Left cardiac atrium (tissue), 4 donors: ENCODE results near the gene FAM3C. TPM values are rescaled to one million over a fixed set of nuclear protein-coding genes. Genes with fewer than 3 reads are reported as not detected.
"Not testable (repeated sequence)": the region's sequence is repeated elsewhere in the genome, so short reads cannot be mapped to it uniquely, and the experiment has no call there.

ENCODE experiments used
- ATAC-seq, 2 donors: fragments of 200-7000 bp; cut with Tn5 transposase; one replicate each; pipeline ENCODE4 v1.9.1; 2020; ENCODE audit warnings: mild to moderate bottlenecking in 2 of 2, moderate library complexity in 2 of 2
- DNase-seq: peaks from one replicate; pipeline ENCODE4 v3.0.0-alpha.2; 2020
- intact Hi-C, 2 donors: fragments of 100-400 bp; cut with DNase I; formaldehyde crosslinking; loops; one replicate each; pipeline versions ENCODE4 v1.14.1 to v1.15.1; 2022 to 2023
- total RNA-seq, 2 donors: library from RNA; stranded (reverse); fragmentation: NEBNext Ultra II Directional; extraction: Animal tissue kit (Norgen Biotek cat#: 25700); gene quantifications; one replicate each; pipeline ENCODE4 v1.2.1, GENCODE V29; 2021
- donor health status: DM: no; HTN: yes; CAD: no.
- donor health status: DM: no; HTN: yes; CAD: no; lungs with severe emphysema.
- donor health status: DM: yes; HTN: yes; CAD: no.
- donor health status: Dilated cardiomyopathy.

The FAM3C gene
- total RNA-seq, 2 donors from 2014 or later = 47.5 to 68.4 TPM

DNA sequence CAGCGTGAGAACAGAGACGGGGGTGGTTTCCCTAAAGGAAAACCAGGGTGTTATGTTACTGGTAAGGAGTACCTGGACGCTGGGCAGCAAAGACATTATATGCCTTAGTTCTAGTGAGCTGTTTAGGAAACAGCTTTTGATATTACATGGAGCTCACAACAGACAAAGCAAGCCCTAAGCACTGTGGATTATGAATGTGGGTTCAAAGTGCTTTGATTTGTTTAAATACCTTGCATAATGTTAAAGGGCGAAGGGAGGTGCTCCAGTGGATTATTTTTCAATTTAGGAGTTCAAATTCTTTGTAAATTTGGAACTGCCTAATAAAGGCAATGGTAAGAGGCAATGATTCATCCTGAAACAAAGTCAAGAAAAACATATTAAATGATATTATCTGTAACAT, 53.5 kb downstream of the FAM3C start:
- intact Hi-C loops = no loop called here
- ATAC-seq (no peak), DNase-seq (no peak)

GRCh38 chr7:121341933-121342332, 54.2 kb downstream of the FAM3C start:
- DNase-seq (no peak), ATAC-seq (no peak)
- intact Hi-C loops = no loop called here

- no peak for DNase-seq
- ATAC-seq = no peak
- intact Hi-C loops = no loop called here
Measured at GRCh38 chr7:121339082-121339481, 57.0 kb downstream of the FAM3C start.

- ATAC-seq (no peak), DNase-seq (no peak)
- intact Hi-C loops = no loop called here
Measured at GRCh38 chr7:121337398-121337797, 58.7 kb downstream of the FAM3C start.

- no peak for ATAC-seq
- no peak for DNase-seq
- intact Hi-C loops = no loop called here
Measured at GRCh38 chr7:121336579-121336978, 59.5 kb downstream of the FAM3C start.

- intact Hi-C loops = no loop called here
- DNase-seq = no peak
- no peak for ATAC-seq
Measured at GRCh38 chr7:121334875-121335648, 61.0 kb downstream of the FAM3C start.

DNA sequence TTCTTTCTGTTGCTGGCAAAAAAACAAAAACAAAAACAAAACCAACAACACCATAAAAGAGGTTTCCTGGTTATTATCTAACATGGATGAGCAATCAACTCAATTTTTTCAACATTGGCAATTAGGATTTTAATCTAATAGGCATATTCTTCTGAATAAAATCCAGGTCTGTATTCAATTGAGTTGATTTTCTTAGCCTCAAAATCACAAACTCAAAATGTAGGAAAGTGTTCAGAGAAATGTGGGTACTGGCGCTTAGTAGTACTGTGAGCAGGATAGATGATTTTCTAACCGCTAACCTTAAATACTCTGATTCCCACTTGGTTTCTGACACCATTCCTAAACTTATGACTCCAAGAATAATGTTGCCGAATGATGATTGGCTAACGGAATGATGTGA, 61.7 kb downstream of the FAM3C start:
- ATAC-seq (no peak), DNase-seq (no peak)
- intact Hi-C loops = no loop called here

GRCh38 chr7:121331574-121331973, 64.5 kb downstream of the FAM3C start:
- ATAC-seq (no peak), DNase-seq (no peak)
- intact Hi-C loops = no loop called here

DNA sequence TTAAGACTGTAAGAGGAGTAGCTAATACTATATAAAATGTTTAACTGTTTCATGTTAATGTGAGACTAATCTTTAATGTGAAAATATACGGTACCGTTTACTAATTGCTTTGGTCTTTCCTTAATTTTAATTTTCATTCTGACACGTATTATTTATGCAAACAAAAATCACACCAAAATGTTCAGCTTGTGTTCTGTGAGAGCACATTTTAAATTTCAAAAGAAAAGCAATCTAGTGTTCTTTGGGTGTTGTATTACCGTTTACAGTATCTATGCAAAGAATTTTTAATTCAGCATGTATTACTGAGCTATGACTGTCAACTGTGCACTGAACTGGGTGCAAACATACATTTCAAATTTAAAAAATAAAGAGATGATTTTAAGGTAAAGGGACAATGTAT, 65.1 kb downstream of the FAM3C start:
- no peak for ATAC-seq

DNA sequence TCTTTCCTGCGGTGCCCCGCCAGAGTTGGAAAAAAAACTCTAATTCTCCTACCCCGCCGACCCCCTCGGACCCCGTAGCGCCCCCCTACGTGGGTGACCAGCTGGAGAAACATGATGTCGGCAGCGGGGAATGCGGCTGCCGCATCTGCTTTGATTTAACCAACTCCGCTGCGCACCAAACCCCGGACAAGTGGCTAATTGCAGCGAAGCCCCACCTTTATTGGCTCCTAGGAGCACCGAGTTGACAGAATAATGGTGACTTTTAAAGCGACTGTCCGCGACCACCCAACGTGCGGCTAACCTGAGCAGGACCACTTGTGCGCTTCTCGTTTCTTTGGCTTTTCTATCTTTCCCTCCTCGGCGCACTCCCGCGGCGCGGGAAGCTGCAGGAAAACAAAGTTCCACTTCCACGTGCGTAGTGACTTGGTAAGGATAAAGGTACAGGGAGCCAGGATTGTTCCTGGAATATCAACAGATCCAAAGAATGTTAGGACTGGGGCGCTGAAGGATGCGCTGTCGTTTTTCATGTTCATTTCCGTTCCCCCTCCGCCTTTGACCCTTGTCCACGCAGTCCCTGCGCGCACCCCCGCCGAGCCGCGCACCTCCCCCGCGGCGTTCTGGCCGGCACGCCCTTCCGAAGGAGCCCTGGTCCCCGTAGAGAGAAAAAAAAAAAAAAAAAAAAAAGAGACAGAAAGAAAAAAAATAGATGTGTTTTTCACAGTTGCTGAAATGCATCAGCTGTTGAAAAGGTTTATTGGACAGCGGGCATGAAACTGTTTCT, 65.9 kb downstream of the FAM3C start:
- DNase-seq (no peak), ATAC-seq (peak; percentile 14 to 25)
- intact Hi-C loops = no loop called here

More for the DNA sequence above, 65.1 kb downstream of the FAM3C start:
- intact Hi-C loops = no loop called here
- DNase-seq = no peak

DNA sequence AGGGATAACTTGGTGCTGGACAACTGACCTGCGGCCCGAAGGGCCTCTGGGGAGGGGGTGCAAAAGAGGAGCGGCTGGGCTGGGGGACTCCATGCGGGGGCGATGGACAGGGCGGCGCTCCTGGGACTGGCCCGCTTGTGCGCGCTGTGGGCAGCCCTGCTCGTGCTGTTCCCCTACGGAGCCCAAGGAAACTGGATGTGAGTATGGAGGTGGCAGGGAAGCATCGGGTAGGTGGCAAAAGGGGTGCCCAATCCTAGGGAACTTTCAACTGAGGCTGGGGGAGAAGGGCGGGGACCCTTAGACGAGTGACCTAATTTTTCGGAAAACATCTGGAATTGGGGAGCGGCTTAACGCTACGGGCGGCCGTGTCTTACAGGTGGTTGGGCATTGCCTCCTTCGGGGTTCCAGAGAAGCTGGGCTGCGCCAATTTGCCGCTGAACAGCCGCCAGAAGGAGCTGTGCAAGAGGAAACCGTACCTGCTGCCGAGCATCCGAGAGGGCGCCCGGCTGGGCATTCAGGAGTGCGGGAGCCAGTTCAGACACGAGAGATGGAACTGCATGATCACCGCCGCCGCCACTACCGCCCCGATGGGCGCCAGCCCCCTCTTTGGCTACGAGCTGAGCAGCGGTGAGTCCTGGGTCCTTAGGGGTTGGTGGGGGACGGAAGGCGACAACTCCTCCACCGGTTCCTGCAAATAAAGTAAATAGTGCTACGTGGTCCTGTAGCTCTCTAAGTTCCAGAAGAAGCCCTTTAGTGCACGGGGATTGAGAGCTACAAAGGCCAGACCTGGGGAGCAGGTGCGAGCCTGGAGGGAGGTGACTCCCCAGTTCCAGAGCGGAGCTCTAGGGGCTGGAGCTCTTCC, 66.7 kb downstream of the FAM3C start:
- intact Hi-C loops = no loop called here
- peak; percentile 23 for DNase-seq
- ATAC-seq = peak; percentile 41 to 48

GRCh38 chr7:121328508-121329190, 67.5 kb downstream of the FAM3C start, which contains the start of gene WNT16:
TSS of gene WNT16 (plus strand) at chr7:121329000. CDS start at chr7:121329293, 293 bp downstream.
- ATAC-seq (peak; percentile 23 to 52), DNase-seq (no peak)
- intact Hi-C loops = no loop called here

DNA sequence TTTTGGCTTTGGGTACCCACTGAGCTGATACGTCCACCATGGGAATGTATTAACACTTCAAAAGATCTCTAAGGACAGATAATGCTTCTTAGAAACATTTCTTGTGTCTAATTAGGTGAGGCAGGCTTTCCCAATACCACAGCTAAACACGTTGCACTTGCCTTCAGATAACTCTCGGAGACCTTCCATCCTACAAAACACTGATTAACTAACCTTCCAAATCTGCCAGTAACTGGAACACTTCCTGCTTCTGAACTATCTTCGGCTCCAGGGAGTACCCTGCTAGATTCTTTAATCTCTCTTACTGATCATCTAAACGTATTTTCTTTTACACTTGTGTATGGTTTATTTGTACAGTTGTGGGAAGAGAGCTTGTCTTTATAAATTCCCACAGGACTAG, 68.4 kb downstream of the FAM3C start:
- DNase-seq (no peak), ATAC-seq (no peak)
- intact Hi-C loops = no loop called here

- ATAC-seq = no peak
- intact Hi-C loops = no loop called here
- DNase-seq = no peak
Measured at GRCh38 chr7:121323515-121324302, 72.4 kb downstream of the FAM3C start.

DNA sequence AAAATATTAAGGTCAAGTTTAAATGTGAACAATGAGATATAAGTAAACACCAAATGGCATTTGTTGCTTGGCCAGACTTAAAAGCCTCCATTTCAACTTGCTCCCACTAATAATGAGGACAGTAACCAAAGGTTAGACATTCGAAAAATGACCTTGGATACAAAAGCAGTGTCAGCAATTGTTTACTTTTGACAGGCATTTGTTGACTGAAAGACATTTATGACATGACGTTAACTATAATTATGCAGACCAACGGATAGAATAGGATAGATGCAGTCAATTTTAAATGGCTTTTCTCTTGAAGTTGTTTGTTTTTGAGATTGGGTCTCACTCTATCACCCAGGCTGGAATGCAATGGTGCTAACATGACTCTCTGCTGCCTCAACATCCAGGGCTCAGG, 73.6 kb downstream of the FAM3C start:
- ATAC-seq (no peak), DNase-seq (no peak)
- intact Hi-C loops = no loop called here

DNA sequence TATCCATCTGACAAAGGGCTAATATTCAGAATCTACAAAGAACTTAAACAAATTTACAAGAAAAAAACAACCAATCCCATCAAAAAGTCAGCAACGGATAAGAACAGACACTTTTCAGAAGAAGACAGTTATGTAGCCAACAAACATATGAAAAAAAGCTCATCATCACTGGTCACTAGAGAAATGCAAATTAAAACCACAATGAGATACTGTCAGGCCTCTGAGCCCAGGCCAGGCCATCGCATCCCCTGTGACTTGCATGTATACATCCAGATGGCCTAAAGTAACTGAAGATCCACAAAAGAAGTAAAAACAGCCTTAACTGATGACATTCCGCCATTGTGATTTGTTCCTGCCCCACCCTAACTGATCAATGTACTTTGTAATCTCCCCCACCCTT, 80.9 kb downstream of the FAM3C start:
- ATAC-seq, intact Hi-C loops, DNase-seq: not testable (repeated sequence)

- intact Hi-C loops = no loop called here
- no peak for DNase-seq
- no peak for ATAC-seq
Measured at GRCh38 chr7:121313793-121314676, 82.1 kb downstream of the FAM3C start.
